Measurements from ENCODE around the gene SC5D.

The SC5D gene

GRCh38 chr11:121349790-121350189 lies 57.2 kb downstream of the SC5D start:
- in situ Hi-C loops (cut with HindIII; ENCODE audit: low sequenced_read_pairs), result no loop called here
- DNase-seq (ENCODE audit: low read depth, low spot score), result no peak
- no peak overlapping the region for H3K4me3 ChIP-seq (ENCODE audit: low read depth, low read length)
- TF ChIP-seq CTCF (IDR thresholded peaks at IDR 0.05; ENCODE audit: low read depth, low read length), result no peak

- in situ Hi-C loops (cut with HindIII; ENCODE audit: low sequenced_read_pairs), result no loop called here
- TF ChIP-seq CTCF (IDR thresholded peaks at IDR 0.05; ENCODE audit: low read depth, low read length), result no peak
- no peak overlapping the region for H3K4me3 ChIP-seq (ENCODE audit: low read depth, low read length)
- DNase-seq (ENCODE audit: low read depth, low spot score), result no peak
Measured at GRCh38 chr11:121350314-121351082, 57.9 kb downstream of the SC5D start.

- DNase-seq (ENCODE audit: low read depth, low spot score), result no peak
- in situ Hi-C loops (cut with HindIII; ENCODE audit: low sequenced_read_pairs), result no loop called here
- H3K4me3 ChIP-seq (ENCODE audit: low read depth, low read length), result no peak overlapping the region
- TF ChIP-seq CTCF (IDR thresholded peaks at IDR 0.05; ENCODE audit: low read depth, low read length), result no peak
Measured at GRCh38 chr11:121351083-121351630, 58.6 kb downstream of the SC5D start.

- H3K4me3 ChIP-seq (ENCODE audit: low read depth, low read length), result no peak overlapping the region
- no peak for DNase-seq (ENCODE audit: low read depth, low spot score)
- in situ Hi-C loops (cut with HindIII; ENCODE audit: low sequenced_read_pairs), result no loop called here
- no peak for TF ChIP-seq CTCF (IDR thresholded peaks at IDR 0.05; ENCODE audit: low read depth, low read length)
Measured at GRCh38 chr11:121352251-121352891, 59.8 kb downstream of the SC5D start.

- H3K4me3 ChIP-seq (ENCODE audit: low read depth, low read length), result no peak overlapping the region
- in situ Hi-C loops (cut with HindIII; ENCODE audit: low sequenced_read_pairs), result no loop called here
- no peak for TF ChIP-seq CTCF (IDR thresholded peaks at IDR 0.05; ENCODE audit: low read depth, low read length)
- DNase-seq (ENCODE audit: low read depth, low spot score), result no peak
Measured at GRCh38 chr11:121354192-121354591, 61.6 kb downstream of the SC5D start.

GRCh38 chr11:121356357-121356756 lies 63.8 kb downstream of the SC5D start:
- in situ Hi-C loops (cut with HindIII; ENCODE audit: low sequenced_read_pairs), result no loop called here
- no peak overlapping the region for H3K4me3 ChIP-seq (ENCODE audit: low read depth, low read length)
- no peak for DNase-seq (ENCODE audit: low read depth, low spot score)
- no peak for TF ChIP-seq CTCF (IDR thresholded peaks at IDR 0.05; ENCODE audit: low read depth, low read length)
